GM12864 (cell line): Measurements from ENCODE around the gene SOWAHB.

Experiments used
- DNase-seq: peaks from one replicate; pipeline ENCODE4 v3.0.0-alpha.2; 2011; ENCODE audit warnings: low read depth
- H3K4me3 ChIP-seq: 2 replicates; pipeline ENCODE4 v1.5.1; 2011; ENCODE audit warnings: mild to moderate bottlenecking, low read depth, low read length, control low read depth
- TF ChIP-seq, protein P1 (sequence below): IDR thresholded peaks from 2 replicates; pipeline ENCODE4 v1.5.1; 2011; ENCODE audit warnings: low read depth, mild to moderate bottlenecking, moderate library complexity, low read length, control low read depth, inconsistent platforms; ENCODE audit errors: missing control alignments

Gene SOWAHB

GRCh38 chr4:76854858-76855257, 43.1 kb downstream of the SOWAHB start:
- TF ChIP-seq, protein P1, sequence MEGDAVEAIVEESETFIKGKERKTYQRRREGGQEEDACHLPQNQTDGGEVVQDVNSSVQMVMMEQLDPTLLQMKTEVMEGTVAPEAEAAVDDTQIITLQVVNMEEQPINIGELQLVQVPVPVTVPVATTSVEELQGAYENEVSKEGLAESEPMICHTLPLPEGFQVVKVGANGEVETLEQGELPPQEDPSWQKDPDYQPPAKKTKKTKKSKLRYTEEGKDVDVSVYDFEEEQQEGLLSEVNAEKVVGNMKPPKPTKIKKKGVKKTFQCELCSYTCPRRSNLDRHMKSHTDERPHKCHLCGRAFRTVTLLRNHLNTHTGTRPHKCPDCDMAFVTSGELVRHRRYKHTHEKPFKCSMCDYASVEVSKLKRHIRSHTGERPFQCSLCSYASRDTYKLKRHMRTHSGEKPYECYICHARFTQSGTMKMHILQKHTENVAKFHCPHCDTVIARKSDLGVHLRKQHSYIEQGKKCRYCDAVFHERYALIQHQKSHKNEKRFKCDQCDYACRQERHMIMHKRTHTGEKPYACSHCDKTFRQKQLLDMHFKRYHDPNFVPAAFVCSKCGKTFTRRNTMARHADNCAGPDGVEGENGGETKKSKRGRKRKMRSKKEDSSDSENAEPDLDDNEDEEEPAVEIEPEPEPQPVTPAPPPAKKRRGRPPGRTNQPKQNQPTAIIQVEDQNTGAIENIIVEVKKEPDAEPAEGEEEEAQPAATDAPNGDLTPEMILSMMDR: no peak
- H3K4me3 ChIP-seq: no peak overlapping the region
- peak; percentile 21 for DNase-seq

DNA sequence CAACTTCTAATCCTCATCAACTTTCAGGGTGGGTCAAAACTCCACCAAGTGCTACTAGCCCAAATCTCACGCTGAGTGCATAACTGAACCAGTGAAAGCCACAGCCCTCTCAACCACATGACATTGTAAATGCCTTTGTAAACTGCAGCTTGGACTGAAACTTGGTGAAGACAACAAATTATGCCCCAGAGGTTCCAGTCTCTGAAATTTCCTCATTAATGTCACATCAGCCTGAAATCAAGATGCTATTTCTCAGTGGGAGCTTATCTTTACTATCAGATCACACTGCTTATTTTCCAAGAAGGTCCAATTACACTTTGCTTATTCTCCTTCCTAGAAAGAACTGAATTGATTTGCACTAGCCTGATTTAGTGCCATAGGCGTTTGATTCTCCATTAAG, 46.6 kb downstream of the SOWAHB start:
- TF ChIP-seq, protein P1: no peak
- no peak overlapping the region for H3K4me3 ChIP-seq
- DNase-seq: no peak

DNA sequence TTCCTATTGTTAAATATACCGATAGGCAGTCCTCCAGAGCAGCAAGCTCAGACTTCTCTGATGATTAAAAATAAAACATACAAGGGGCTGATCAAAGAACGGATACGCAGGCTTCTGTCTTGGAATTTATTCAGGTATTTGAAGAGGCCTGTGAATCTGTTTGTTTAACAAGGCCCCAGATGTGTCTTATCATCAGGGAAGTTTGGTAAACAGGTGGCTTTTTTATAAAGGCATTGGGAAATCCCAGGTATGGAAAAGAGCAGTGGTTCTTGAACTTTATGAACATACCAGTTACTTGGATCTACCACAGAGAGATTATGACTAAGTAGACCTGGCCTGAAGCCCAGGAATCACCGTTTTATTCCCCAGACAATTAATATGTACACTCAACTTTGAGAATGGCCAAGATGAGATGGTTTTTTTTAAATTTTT, 47.9 kb downstream of the SOWAHB start:
- TF ChIP-seq, protein P1: no peak
- no peak for DNase-seq
- no peak overlapping the region for H3K4me3 ChIP-seq
